Panc1 (cell line): ENCODE results near the gene RAB3D.

Experiments used
- CTCF ChIP-seq: fragments of 450-650 bp; IDR thresholded peaks from 2 replicates; pipeline ENCODE4 v1.5.1; 2017; ENCODE audit warnings: mild to moderate bottlenecking
- POLR2AphosphoS5 ChIP-seq: IDR thresholded peaks from 2 replicates; pipeline ENCODE4 v1.6.1; 2012; ENCODE audit warnings: mild to moderate bottlenecking, low read depth, low read length, moderate library complexity
- REST ChIP-seq, 2 experiments: IDR thresholded peaks; 2 replicates each; pipeline ENCODE4 v1.6.1; 2011 to 2012; ENCODE audit warnings: low read depth in 2 of 2, control low read depth in 1 of 2, low read length in 1 of 2, mild to moderate bottlenecking in 1 of 2, moderate library complexity in 1 of 2; ENCODE audit not compliant: insufficient read depth in 1 of 2

- TF ChIP-seq CTCF = no peak
- TF ChIP-seq REST (IDR thresholded peaks at IDR 0.05; ENCODE audit: insufficient read depth in 1 of 2, low read depth in 2 of 2, low read length in 1 of 2) = no peak
- TF ChIP-seq POLR2AphosphoS5 = 0 out of 2 replicates have a peak, but pooled peaks have one; percentile 3
These were observed 18.0 kb downstream of the RAB3D start for GRCh38 chr19:11321191-11322126.
